GM21381 (cell line): ENCODE data around the gene CNOT4.
"Not testable (repeated sequence)": the region's sequence is repeated elsewhere in the genome, so short reads cannot be mapped to it uniquely, and the experiment has no call there.

ENCODE experiments used
- ATAC-seq: cut with Tn5 transposase; IDR thresholded peaks from one replicate; pipeline ENCODE4 v1.9.1; 2021; ENCODE audit warnings: mild to moderate bottlenecking, moderate library complexity; ENCODE audit not compliant: unreplicated experiment

CNOT4 gene

GRCh38 chr7:135512135-135512887 is 2.4 kb upstream of the CNOT4 start:
- ATAC-seq: peak; percentile 27

GRCh38 chr7:135510592-135511183 is 786 bp upstream of the CNOT4 start:
- ATAC-seq: no peak

GRCh38 chr7:135509589-135509838 is 388 bp downstream of the CNOT4 start:
- no peak for ATAC-seq

- no peak for ATAC-seq
Observed at GRCh38 chr7:135508883-135509588, 866 bp downstream of the CNOT4 start.

- ATAC-seq: no peak
Observed at GRCh38 chr7:135501402-135501801, 8.5 kb downstream of the CNOT4 start.

- no peak for ATAC-seq
Observed at GRCh38 chr7:135499818-135500217, 10.1 kb downstream of the CNOT4 start.

- not testable (repeated sequence) for ATAC-seq
Observed at GRCh38 chr7:135497161-135497560, 12.7 kb downstream of the CNOT4 start.

GRCh38 chr7:135493362-135493761 is 16.5 kb downstream of the CNOT4 start:
- ATAC-seq: no peak

- ATAC-seq: no peak
Observed at GRCh38 chr7:135492151-135492550, 17.8 kb downstream of the CNOT4 start.

- ATAC-seq: no peak
Observed at GRCh38 chr7:135490783-135491182, 19.1 kb downstream of the CNOT4 start.

- no peak for ATAC-seq
Observed at GRCh38 chr7:135489791-135490190, 20.1 kb downstream of the CNOT4 start.

- no peak for ATAC-seq
Observed at GRCh38 chr7:135486261-135486920, 23.5 kb downstream of the CNOT4 start.

- no peak for ATAC-seq
Observed at GRCh38 chr7:135481598-135481979, 28.3 kb downstream of the CNOT4 start.

- ATAC-seq: no peak
Observed at GRCh38 chr7:135480966-135481597, 28.8 kb downstream of the CNOT4 start.

- no peak for ATAC-seq
Observed at GRCh38 chr7:135475521-135475920, 34.4 kb downstream of the CNOT4 start.

- ATAC-seq: not testable (repeated sequence)
Observed at GRCh38 chr7:135469705-135470104, 40.2 kb downstream of the CNOT4 start.

- peak; percentile 48 for ATAC-seq
Observed at GRCh38 chr7:135467207-135467711, 42.6 kb downstream of the CNOT4 start.

- peak; percentile 23 for ATAC-seq
Observed at GRCh38 chr7:135466442-135467206, 43.3 kb downstream of the CNOT4 start.

GRCh38 chr7:135463908-135464307 is 46.0 kb downstream of the CNOT4 start:
- no peak for ATAC-seq

GRCh38 chr7:135459951-135460567 is 49.8 kb downstream of the CNOT4 start:
- peak; percentile 67 for ATAC-seq
